Measurements from ENCODE around the gene KIR3DL1.
"Not testable (repeated sequence)": the region's sequence is repeated elsewhere in the genome, so short reads cannot be mapped to it uniquely, and the experiment has no call there.

KIR3DL1 gene

GRCh38 chr19:54816251-54816650, at the start of gene KIR3DL1:
KIR3DL1 (plus strand) TSS chr19:54816468.
- not testable (repeated sequence) for DNase-seq

GRCh38 chr19:54769646-54770045, 46.6 kb upstream of the KIR3DL1 start, which contains the start of gene KIR2DL1:
KIR2DL1 (plus strand) TSS chr19:54769793; CDS start chr19:54769851, 58 bp downstream.
- not testable (repeated sequence) for DNase-seq

GRCh38 chr19:54770511-54770910, 45.8 kb upstream of the KIR3DL1 start:
- DNase-seq = not testable (repeated sequence)

- not testable (repeated sequence) for DNase-seq
Observed at GRCh38 chr19:54771018-54771960, 45.0 kb upstream of the KIR3DL1 start.

GRCh38 chr19:54772666-54773065, 43.6 kb upstream of the KIR3DL1 start:
- DNase-seq = not testable (repeated sequence)

- not testable (repeated sequence) for DNase-seq
Observed at GRCh38 chr19:54775095-54775815, 41.0 kb upstream of the KIR3DL1 start.

GRCh38 chr19:54775830-54776229, 40.4 kb upstream of the KIR3DL1 start:
- not testable (repeated sequence) for DNase-seq

GRCh38 chr19:54777851-54778250, 38.4 kb upstream of the KIR3DL1 start:
- not testable (repeated sequence) for DNase-seq

GRCh38 chr19:54778896-54779295, 37.4 kb upstream of the KIR3DL1 start:
- peak; percentile 77 for DNase-seq

- DNase-seq = not testable (repeated sequence)
Observed at GRCh38 chr19:54782916-54783315, 33.4 kb upstream of the KIR3DL1 start.

GRCh38 chr19:54786091-54786723, 30.1 kb upstream of the KIR3DL1 start:
- not testable (repeated sequence) for DNase-seq

- DNase-seq = peak; percentile 68
Observed at GRCh38 chr19:54788154-54788553, 28.1 kb upstream of the KIR3DL1 start.

GRCh38 chr19:54790711-54791110, 25.6 kb upstream of the KIR3DL1 start:
- DNase-seq = no peak

GRCh38 chr19:54791476-54791875, 24.8 kb upstream of the KIR3DL1 start:
- no peak for DNase-seq

GRCh38 chr19:54792814-54793213, 23.5 kb upstream of the KIR3DL1 start:
- DNase-seq = peak; percentile 89

GRCh38 chr19:54795758-54796157, 20.5 kb upstream of the KIR3DL1 start:
- peak; percentile 65 for DNase-seq

GRCh38 chr19:54803410-54803809, 12.9 kb upstream of the KIR3DL1 start, which contains the start of gene KIR2DL4:
KIR2DL4 (plus strand) TSS chr19:54803610; CDS start chr19:54803652, 42 bp downstream.
- no peak for DNase-seq

- no peak for DNase-seq
Observed at GRCh38 chr19:54804101-54804500, 12.2 kb upstream of the KIR3DL1 start.

- no peak for DNase-seq
Observed at GRCh38 chr19:54804571-54804970, 11.7 kb upstream of the KIR3DL1 start.

- no peak for DNase-seq
Observed at GRCh38 chr19:54805665-54806515, 10.4 kb upstream of the KIR3DL1 start.

- no peak for DNase-seq
Observed at GRCh38 chr19:54806516-54806838, 9.8 kb upstream of the KIR3DL1 start.

GRCh38 chr19:54814571-54814970, 1.7 kb upstream of the KIR3DL1 start:
- peak; percentile 6 for DNase-seq

Measured in suppressor macrophage treated with lipopolysaccharide for 4 hours (primary cell).